HepG2 (cell line): ENCODE measurements around the gene AK2. TPM values are rescaled to one million over a fixed set of nuclear protein-coding genes. Genes with fewer than 3 reads are reported as not detected.

Experiments
- ATAC-seq: fragments of 200-7000 bp; cut with Tn5 transposase; 3 replicates; pipeline ENCODE4 v1.9.1; 2020; ENCODE audit warnings: mild to moderate bottlenecking, moderate library complexity
- BruUV-seq: library from RNA; stranded (reverse); fragments of 400-500 nt; replicated peaks from 2 replicates; lab custom pipeline; 2021; lab: Mats Ljungman, UMichigan
- CTCF ChIA-PET: fragments of 300-600 bp; formaldehyde crosslinking; extraction: SDS; loops from one replicate; lab custom pipeline; 2021; ENCODE audit warnings: low total read pairs, inconsistent platforms, low intra/inter-chr PET ratio; lab: Yijun Ruan, JAX
- POLR2A ChIA-PET: fragments of 350-600 bp; sonication (Branson Sonifier 250); formaldehyde crosslinking; loops from one replicate; lab custom pipeline; 2020; ENCODE audit warnings: antibody characterized with exemption, inconsistent platforms; lab: Yijun Ruan, JAX
- DNase-seq: peaks from one replicate; pipeline ENCODE4 v3.0.0-alpha.2; 2015; ENCODE audit warnings: low spot score
- FAIRE-seq: peaks from 3 replicates; lab custom pipeline; 2011; peaks lifted over from hg19 to GRCh38; lab: Jason Lieb, UNC
- H2AFZ ChIP-seq: one replicate; pipeline ENCODE4 v1.6.1; 2011; ENCODE audit warnings: low read length, inconsistent platforms
- H3K27ac ChIP-seq: fragments of 300-600 bp; 3 replicates; pipeline ENCODE4 v1.8.0; 2011; ENCODE audit warnings: mixed run types, mild to moderate bottlenecking, mixed read lengths, low read length, inconsistent platforms; ENCODE audit not compliant: insufficient read depth; ENCODE audit errors: extremely low read length
- H3K27me3 ChIP-seq, 2 experiments: fragments of 200-600 bp in 1 of 2; 2 replicates in 1 of 2; 3 replicates in 1 of 2; pipeline versions ENCODE4 v1.6.0 to v1.8.0; 2011; ENCODE audit warnings: low read length in 2 of 2, mild to moderate bottlenecking in 2 of 2, moderate library complexity in 2 of 2, inconsistent platforms in 1 of 2; ENCODE audit not compliant: insufficient read depth in 2 of 2, control insufficient read depth in 1 of 2
- H3K36me3 ChIP-seq, 2 experiments: fragments of 200-600 bp in 1 of 2; replicated peaks in 1 of 2; 2 replicates in 1 of 2; 3 replicates in 1 of 2; pipeline versions ENCODE4 v1.5.1 to v1.8.0; 2011; ENCODE audit warnings: low read length in 2 of 2, inconsistent platforms in 1 of 2; ENCODE audit not compliant: insufficient read depth in 2 of 2, control insufficient read depth in 1 of 2
- H3K4me1 ChIP-seq: 2 replicates; pipeline ENCODE4 v1.5.1; 2012; ENCODE audit warnings: low read length, inconsistent platforms; ENCODE audit not compliant: insufficient read depth
- H3K4me2 ChIP-seq: 2 replicates; pipeline ENCODE4 v1.6.0; 2011; ENCODE audit warnings: low read depth, low read length, inconsistent platforms
- H3K4me3 ChIP-seq, 3 experiments: fragments of 200-600 bp in 1 of 3; sonication (generic), shearing (Covaris generic) in 1 of 3; replicated peaks in 1 of 3; 2 replicates each; pipeline ENCODE4 v1.5.1; 2011 to 2016; ENCODE audit warnings: low read length in 3 of 3, inconsistent platforms in 2 of 3, low read depth in 2 of 3, mild to moderate bottlenecking in 2 of 3, control low read depth in 1 of 3, mixed read lengths in 1 of 3; ENCODE audit not compliant: insufficient read depth in 1 of 3
- H3K79me2 ChIP-seq: one replicate; pipeline ENCODE4 v1.6.1; 2011; ENCODE audit warnings: low read length, inconsistent platforms; ENCODE audit not compliant: insufficient read depth
- H3K9ac ChIP-seq: 2 replicates; pipeline ENCODE4 v1.6.0; 2011; ENCODE audit warnings: mild to moderate bottlenecking, low read depth, low read length, inconsistent platforms; ENCODE audit not compliant: insufficient read depth
- H3K9me3 ChIP-seq: 2 replicates; pipeline ENCODE4 v1.5.1; 2012; ENCODE audit warnings: mild to moderate bottlenecking, low read length
- H4K20me1 ChIP-seq: 2 replicates; pipeline ENCODE4 v1.6.0; 2011; ENCODE audit warnings: inconsistent platforms, mild to moderate bottlenecking, low read length, moderate library complexity; ENCODE audit not compliant: insufficient read depth
- EEA1 ChIP-seq: sonication (generic); formaldehyde crosslinking; IDR thresholded peaks from 2 replicates; pipeline ENCODE4 v1.5.1; 2020; ENCODE audit warnings: mild to moderate bottlenecking, missing genetic modification reagents, borderline replicate concordance
- ETV6 ChIP-seq: sonication (generic); formaldehyde crosslinking; conservative IDR thresholded peaks from 2 replicates; pipeline ENCODE4 v1.4.0; 2020; ENCODE audit warnings: missing genetic modification reagents
- KDM5A ChIP-seq: fragments of 200-600 bp; sonication (generic); IDR thresholded peaks from 2 replicates; pipeline ENCODE4 v1.7.0; 2018; ENCODE audit warnings: antibody characterized with exemption, mild to moderate bottlenecking, low read length, borderline replicate concordance
- MIXL1 ChIP-seq: IDR thresholded peaks from 2 replicates; pipeline ENCODE4 v1.6.1; 2016
- ONECUT2 ChIP-seq: sonication (generic); formaldehyde crosslinking; IDR thresholded peaks from 2 replicates; pipeline ENCODE4 v1.4.0; 2020; ENCODE audit warnings: missing genetic modification reagents
- SOX5 ChIP-seq: IDR thresholded peaks from 2 replicates; pipeline ENCODE4 v1.6.1; 2016; ENCODE audit warnings: borderline replicate concordance
- SP140L ChIP-seq: sonication (generic); formaldehyde crosslinking; IDR thresholded peaks from 2 replicates; pipeline ENCODE4 v1.4.0; 2020; ENCODE audit warnings: missing genetic modification reagents, borderline replicate concordance
- TRIM24 ChIP-seq: sonication (generic); formaldehyde crosslinking; IDR thresholded peaks from 2 replicates; pipeline ENCODE4 v1.8.0; 2022; ENCODE audit warnings: mild to moderate bottlenecking, missing genetic modification reagents
- ZMYM4 ChIP-seq: sonication (generic); formaldehyde crosslinking; IDR thresholded peaks from 2 replicates; pipeline ENCODE4 v1.8.1; 2023; ENCODE audit warnings: mild to moderate bottlenecking, missing genetic modification reagents
- ZNF17 ChIP-seq: sonication (generic); formaldehyde crosslinking; IDR thresholded peaks from 2 replicates; pipeline ENCODE4 v1.5.0; 2020; ENCODE audit warnings: mild to moderate bottlenecking, missing genetic modification reagents
- ZNF282 ChIP-seq: fragments of 450-650 bp; IDR thresholded peaks from 2 replicates; pipeline ENCODE4 v1.6.1; 2018; ENCODE audit not compliant: partially characterized antibody
- ZNF543 ChIP-seq: sonication (generic); formaldehyde crosslinking; IDR thresholded peaks from 2 replicates; pipeline ENCODE4 v1.4.0; 2020; ENCODE audit warnings: mild to moderate bottlenecking, missing genetic modification reagents
- WGBS: methylation state at CpG from one replicate; pipeline ENCODE4 v1.1.6; 2017; ENCODE audit warnings: low lambda C conversion rate; 5-methylcytosine and 5-hydroxymethylcytosine counted together
- in situ Hi-C: cut with HindIII; loops from 2 replicates; pipeline ENCODE4 v1.10.0; 2017; ENCODE audit warnings: low pct_unique_long_range_greater_than_20kb; ENCODE audit not compliant: extremely low pct_ligation_motif_present
- intact Hi-C: fragments of 100-400 bp; cut with micrococcal nuclease; formaldehyde crosslinking; loops from one replicate; pipeline ENCODE4 v1.10.0; 2022; ENCODE audit not compliant: unreplicated experiment
- polyA plus RNA-seq, 8 experiments: library from polyadenylated mRNA; depleted of rRNA in 3 of 8; stranded (reverse) in 7 of 8; unstranded in 1 of 8; fragments of >200 nt; fragmentation: Illumina TruSeq in 4 of 8; extraction: Trizol in 4 of 8; gene quantifications; 2 replicates each; pipeline versions ENCODE4 v1.2.1 to v1.2.3, GENCODE V29; 2011 to 2016; ENCODE audit warnings: low read depth in 4 of 8, missing spikeins in 1 of 8, mixed read lengths in 1 of 8; ENCODE audit not compliant: insufficient read depth in 1 of 8
- total RNA-seq, 5 experiments: library from RNA; depleted of rRNA; stranded (reverse); fragments of >200 nt; fragmentation: Illumina TruSeq; extraction: Trizol; gene quantifications; 2 replicates each; pipeline ENCODE4 v1.2.3, GENCODE V29; 2016; ENCODE audit warnings: low read depth in 1 of 5
- TF ChIP-seq, protein P1 (sequence below): sonication (generic); formaldehyde crosslinking; IDR thresholded peaks from 2 replicates; pipeline ENCODE4 v1.4.0; 2020; ENCODE audit warnings: missing genetic modification reagents
- TF ChIP-seq, protein P2 (sequence below): sonication (generic); formaldehyde crosslinking; IDR thresholded peaks from 2 replicates; pipeline ENCODE4 v1.4.0; 2020; ENCODE audit warnings: missing genetic modification reagents, borderline replicate concordance
- TF ChIP-seq, protein P3 (sequence below): sonication (generic); formaldehyde crosslinking; conservative IDR thresholded peaks from 2 replicates; pipeline ENCODE4 v1.4.0; 2020; ENCODE audit warnings: mild to moderate bottlenecking, missing genetic modification reagents, moderate library complexity
- TF ChIP-seq, protein P4 (sequence below): sonication (generic); formaldehyde crosslinking; IDR thresholded peaks from 2 replicates; pipeline ENCODE4 v1.5.0; 2020; ENCODE audit warnings: missing genetic modification reagents

AK2 gene
- total and polyA plus RNA-seq, 2 of the 13 experiments (the other 11 are each of a cell fraction or from before 2014, with no cell fraction given): 170 to 188 TPM

DNA sequence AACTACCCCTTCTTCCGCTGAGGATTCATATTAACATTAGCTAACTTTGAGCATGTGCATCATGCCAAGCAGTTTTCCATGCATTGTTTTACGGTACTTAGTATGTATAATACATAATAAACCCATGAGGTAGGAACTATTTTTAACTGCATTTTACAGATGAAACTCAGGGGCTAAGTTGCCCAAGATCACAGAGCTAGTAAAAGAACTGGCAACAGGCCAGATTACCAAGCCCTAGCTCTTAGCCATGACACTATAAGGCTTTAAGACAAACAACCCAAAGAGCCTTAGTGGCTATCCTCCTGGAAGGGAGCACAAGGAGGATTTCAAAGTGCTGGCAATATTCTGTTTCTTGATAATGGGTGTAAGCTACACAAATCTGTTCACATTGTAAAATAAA is 6.1 kb downstream of the AK2 start:
- H2AFZ ChIP-seq: no peak overlapping the region
- TF ChIP-seq MIXL1 (CRISPR knock-in tag) (no peak), TRIM24 (CRISPR knock-in tag) (no peak), ZNF282 (no peak), ZNF543 (CRISPR knock-in tag) (no peak), SOX5 (CRISPR knock-in tag) (no peak), SP140L (no peak), KDM5A (no peak), ETV6 (CRISPR knock-in tag) (no peak), ONECUT2 (no peak), ZNF17 (CRISPR knock-in tag) (no peak), ZMYM4 (CRISPR knock-in tag) (no peak), EEA1 (CRISPR knock-in tag) (no peak)
- TF ChIP-seq, protein P1, sequence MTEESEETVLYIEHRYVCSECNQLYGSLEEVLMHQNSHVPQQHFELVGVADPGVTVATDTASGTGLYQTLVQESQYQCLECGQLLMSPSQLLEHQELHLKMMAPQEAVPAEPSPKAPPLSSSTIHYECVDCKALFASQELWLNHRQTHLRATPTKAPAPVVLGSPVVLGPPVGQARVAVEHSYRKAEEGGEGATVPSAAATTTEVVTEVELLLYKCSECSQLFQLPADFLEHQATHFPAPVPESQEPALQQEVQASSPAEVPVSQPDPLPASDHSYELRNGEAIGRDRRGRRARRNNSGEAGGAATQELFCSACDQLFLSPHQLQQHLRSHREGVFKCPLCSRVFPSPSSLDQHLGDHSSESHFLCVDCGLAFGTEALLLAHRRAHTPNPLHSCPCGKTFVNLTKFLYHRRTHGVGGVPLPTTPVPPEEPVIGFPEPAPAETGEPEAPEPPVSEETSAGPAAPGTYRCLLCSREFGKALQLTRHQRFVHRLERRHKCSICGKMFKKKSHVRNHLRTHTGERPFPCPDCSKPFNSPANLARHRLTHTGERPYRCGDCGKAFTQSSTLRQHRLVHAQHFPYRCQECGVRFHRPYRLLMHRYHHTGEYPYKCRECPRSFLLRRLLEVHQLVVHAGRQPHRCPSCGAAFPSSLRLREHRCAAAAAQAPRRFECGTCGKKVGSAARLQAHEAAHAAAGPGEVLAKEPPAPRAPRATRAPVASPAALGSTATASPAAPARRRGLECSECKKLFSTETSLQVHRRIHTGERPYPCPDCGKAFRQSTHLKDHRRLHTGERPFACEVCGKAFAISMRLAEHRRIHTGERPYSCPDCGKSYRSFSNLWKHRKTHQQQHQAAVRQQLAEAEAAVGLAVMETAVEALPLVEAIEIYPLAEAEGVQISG (CRISPR knock-in tag): no peak
- TF ChIP-seq, protein P2, sequence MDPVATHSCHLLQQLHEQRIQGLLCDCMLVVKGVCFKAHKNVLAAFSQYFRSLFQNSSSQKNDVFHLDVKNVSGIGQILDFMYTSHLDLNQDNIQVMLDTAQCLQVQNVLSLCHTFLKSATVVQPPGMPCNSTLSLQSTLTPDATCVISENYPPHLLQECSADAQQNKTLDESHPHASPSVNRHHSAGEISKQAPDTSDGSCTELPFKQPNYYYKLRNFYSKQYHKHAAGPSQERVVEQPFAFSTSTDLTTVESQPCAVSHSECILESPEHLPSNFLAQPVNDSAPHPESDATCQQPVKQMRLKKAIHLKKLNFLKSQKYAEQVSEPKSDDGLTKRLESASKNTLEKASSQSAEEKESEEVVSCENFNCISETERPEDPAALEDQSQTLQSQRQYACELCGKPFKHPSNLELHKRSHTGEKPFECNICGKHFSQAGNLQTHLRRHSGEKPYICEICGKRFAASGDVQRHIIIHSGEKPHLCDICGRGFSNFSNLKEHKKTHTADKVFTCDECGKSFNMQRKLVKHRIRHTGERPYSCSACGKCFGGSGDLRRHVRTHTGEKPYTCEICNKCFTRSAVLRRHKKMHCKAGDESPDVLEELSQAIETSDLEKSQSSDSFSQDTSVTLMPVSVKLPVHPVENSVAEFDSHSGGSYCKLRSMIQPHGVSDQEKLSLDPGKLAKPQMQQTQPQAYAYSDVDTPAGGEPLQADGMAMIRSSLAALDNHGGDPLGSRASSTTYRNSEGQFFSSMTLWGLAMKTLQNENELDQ (CRISPR knock-in tag): no peak
- TF ChIP-seq, protein P3, sequence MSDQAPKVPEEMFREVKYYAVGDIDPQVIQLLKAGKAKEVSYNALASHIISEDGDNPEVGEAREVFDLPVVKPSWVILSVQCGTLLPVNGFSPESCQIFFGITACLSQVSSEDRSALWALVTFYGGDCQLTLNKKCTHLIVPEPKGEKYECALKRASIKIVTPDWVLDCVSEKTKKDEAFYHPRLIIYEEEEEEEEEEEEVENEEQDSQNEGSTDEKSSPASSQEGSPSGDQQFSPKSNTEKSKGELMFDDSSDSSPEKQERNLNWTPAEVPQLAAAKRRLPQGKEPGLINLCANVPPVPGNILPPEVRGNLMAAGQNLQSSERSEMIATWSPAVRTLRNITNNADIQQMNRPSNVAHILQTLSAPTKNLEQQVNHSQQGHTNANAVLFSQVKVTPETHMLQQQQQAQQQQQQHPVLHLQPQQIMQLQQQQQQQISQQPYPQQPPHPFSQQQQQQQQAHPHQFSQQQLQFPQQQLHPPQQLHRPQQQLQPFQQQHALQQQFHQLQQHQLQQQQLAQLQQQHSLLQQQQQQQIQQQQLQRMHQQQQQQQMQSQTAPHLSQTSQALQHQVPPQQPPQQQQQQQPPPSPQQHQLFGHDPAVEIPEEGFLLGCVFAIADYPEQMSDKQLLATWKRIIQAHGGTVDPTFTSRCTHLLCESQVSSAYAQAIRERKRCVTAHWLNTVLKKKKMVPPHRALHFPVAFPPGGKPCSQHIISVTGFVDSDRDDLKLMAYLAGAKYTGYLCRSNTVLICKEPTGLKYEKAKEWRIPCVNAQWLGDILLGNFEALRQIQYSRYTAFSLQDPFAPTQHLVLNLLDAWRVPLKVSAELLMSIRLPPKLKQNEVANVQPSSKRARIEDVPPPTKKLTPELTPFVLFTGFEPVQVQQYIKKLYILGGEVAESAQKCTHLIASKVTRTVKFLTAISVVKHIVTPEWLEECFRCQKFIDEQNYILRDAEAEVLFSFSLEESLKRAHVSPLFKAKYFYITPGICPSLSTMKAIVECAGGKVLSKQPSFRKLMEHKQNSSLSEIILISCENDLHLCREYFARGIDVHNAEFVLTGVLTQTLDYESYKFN (CRISPR knock-in tag): no peak
- TF ChIP-seq, protein P4, sequence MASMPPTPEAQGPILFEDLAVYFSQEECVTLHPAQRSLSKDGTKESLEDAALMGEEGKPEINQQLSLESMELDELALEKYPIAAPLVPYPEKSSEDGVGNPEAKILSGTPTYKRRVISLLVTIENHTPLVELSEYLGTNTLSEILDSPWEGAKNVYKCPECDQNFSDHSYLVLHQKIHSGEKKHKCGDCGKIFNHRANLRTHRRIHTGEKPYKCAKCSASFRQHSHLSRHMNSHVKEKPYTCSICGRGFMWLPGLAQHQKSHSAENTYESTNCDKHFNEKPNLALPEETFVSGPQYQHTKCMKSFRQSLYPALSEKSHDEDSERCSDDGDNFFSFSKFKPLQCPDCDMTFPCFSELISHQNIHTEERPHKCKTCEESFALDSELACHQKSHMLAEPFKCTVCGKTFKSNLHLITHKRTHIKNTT: no peak
- in situ Hi-C loops (no loop called here), intact Hi-C loops (no loop called here)
- H3K79me2 ChIP-seq: peaks cover 89% of the 10 kb centered on the region
- ATAC-seq (no peak), DNase-seq (no peak), FAIRE-seq (no peak)
- H3K27me3 ChIP-seq: no peaks in the 10 kb centered on the region
- H4K20me1 ChIP-seq: peaks cover 34% of the 10 kb centered on the region; the same call in 1 of the 2 replicates
- 96% methylated on average over 2 of the region's 2 CpGs for WGBS
- H3K27ac ChIP-seq: no peak overlapping the region
- H3K4me1 ChIP-seq: peaks cover 79% of the 10 kb centered on the region
- H3K36me3 ChIP-seq: peaks cover 6 to 49% of the 10 kb centered on the region in 2 experiments
- BruUV-seq: no TSS peak
- CTCF ChIA-PET: no interaction called here
- POLR2A ChIA-PET: no interaction called here
- H3K4me2 ChIP-seq: no peak overlapping the region
- H3K9ac ChIP-seq: no peak overlapping the region
- H3K4me3 ChIP-seq: no peak overlapping the region
- H3K9me3 ChIP-seq: no peaks in the 10 kb centered on the region
